CD4-positive, alpha-beta T cell treated with Interleukin-6 at 100 ng/mL for 8 hours (primary cell): ENCODE results near the gene ASAP2.
"Not testable (repeated sequence)": the region's sequence is repeated elsewhere in the genome, so short reads cannot be mapped to it uniquely, and the experiment has no call there.

Source experiments
- DNase-seq: peaks from one replicate; pipeline ENCODE4 v3.0.0-alpha.2; 2020; ENCODE audit warnings: mixed read lengths, low spot score

Gene ASAP2

GRCh38 chr2:9255416-9255815 is 48.8 kb downstream of the ASAP2 start:
- no peak for DNase-seq

DNA sequence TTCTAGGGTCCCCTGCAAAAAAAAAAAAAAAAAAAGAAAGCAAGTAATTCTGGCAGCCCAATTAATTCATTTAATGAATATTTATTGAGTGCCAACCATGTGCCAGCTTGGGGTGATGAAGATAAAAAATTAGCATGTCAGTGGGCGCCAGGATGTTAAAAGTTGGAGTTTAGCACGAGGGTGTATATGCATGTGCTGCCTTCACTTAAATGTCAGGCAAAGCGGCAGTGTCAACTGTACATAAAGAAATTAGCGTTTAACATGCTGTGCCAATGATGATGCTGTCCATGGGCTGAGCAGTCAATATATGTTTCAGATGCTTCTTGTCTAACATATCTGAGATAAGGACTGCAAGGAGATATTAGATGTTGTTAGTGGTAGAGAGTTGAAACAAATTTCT is 49.5 kb downstream of the ASAP2 start:
- no peak for DNase-seq

DNA sequence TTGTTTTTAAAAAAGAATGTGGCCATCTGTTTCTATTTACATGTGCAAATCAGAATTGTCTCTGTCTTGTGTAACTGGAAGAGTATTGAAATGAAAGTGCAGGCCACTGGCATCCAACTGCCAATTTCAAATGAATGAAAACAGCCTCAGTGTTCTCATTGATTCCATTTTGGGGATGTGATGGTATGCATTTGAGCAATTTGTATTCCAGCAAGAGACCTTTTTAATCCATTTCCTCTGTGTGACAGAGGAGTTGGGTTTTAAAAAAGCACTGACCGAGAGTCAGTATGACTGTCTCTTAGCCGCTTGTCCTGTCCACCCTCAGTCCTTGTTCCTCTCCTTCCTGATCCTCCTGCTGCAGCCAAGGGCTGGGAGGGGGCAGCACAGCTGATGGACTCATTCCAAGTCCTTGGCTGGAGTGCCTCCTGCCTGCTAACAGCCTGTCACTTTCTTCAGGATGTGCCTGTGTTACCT is 50.0 kb downstream of the ASAP2 start:
- no peak for DNase-seq

GRCh38 chr2:9258501-9258900 is 51.9 kb downstream of the ASAP2 start:
- DNase-seq = no peak

DNA sequence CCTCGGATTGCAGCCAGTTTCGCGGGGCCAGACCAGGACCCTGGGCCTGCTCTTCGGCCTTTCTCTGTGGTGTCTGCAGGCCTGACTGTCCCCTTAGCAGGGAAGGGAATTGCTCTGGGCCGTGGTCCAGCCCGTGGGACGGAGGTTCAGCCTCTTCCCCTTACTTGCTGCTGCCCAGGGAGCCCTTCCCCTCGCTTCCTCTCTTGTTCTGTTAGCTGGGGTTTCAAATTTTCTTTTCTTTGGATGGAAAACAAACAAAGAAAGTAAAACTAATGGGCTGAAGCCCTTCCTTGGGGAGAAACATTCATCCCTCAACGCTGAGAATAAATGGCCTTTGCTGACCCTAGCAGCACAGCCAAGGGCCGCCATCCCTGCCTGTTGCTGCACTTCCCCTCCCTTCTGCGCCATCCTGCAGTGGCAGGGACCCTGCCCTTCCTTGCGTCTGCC is 52.4 kb downstream of the ASAP2 start:
- no peak for DNase-seq

- DNase-seq = no peak
These were observed 53.9 kb downstream of the ASAP2 start for GRCh38 chr2:9260464-9260918.

GRCh38 chr2:9261231-9261883 is 54.7 kb downstream of the ASAP2 start:
- DNase-seq = no peak

GRCh38 chr2:9262671-9263171 is 56.1 kb downstream of the ASAP2 start:
- DNase-seq = no peak

GRCh38 chr2:9263428-9263827 is 56.8 kb downstream of the ASAP2 start:
- no peak for DNase-seq

GRCh38 chr2:9264301-9264700 is 57.7 kb downstream of the ASAP2 start:
- DNase-seq = no peak

DNA sequence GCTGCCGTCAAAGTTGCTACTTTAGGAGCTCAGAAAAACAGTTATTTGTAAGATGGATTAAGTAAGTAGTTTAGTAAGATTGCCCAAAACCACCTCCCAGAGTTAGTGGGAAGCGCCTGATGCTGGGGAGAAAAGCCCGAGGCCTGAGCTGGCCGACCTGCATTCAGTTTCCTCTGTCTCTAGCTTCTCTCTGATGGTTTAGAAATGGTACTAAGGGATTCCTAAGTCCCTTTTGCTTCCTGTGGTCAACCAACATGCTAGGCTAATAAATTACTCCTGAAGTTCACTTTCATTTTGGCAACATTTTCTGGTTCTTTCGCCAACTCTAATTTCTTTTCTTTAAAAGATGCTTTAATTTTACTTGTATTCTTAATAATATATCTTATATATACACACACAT is 60.1 kb downstream of the ASAP2 start:
- no peak for DNase-seq

DNA sequence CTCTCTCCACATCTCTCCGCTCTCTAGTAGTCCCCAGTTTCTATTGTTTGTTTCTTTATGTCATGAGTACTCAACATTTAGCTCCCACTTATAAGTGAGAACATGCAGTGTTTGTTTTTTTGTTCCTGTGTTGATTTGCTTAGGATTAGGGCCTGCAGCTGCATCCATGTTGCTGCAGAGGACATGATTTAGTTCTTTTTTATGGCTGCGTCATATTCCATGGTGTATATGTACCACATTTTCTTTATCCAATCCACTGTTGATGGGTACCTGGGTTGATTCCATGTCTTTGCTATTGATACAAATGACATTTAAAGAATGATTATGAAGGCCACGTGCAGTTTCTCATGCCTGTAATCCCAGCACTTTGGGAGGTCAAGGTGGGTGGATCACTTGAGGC is 60.7 kb downstream of the ASAP2 start:
- not testable (repeated sequence) for DNase-seq

GRCh38 chr2:9268301-9269080 is 61.9 kb downstream of the ASAP2 start:
- DNase-seq = no peak

DNA sequence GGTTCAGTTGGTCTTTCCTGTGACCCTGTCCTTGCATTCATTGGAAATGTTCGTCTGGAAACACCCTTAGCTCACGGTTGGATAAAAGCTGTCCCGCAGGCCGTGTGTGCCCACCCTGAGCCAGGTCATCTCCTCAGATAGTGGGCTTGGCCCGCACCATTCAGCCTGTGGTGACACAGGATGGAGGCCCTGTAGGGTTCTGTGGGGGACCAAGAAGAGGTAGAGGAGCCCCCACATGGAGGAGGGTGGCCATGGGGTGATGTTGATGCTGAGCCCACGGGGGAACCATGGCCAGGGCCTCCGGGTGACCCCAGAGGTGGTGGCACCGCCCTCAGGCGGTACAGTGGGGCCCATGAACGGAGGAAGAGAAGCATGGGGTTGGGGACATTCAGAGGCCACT is 62.7 kb downstream of the ASAP2 start:
- no peak for DNase-seq

DNA sequence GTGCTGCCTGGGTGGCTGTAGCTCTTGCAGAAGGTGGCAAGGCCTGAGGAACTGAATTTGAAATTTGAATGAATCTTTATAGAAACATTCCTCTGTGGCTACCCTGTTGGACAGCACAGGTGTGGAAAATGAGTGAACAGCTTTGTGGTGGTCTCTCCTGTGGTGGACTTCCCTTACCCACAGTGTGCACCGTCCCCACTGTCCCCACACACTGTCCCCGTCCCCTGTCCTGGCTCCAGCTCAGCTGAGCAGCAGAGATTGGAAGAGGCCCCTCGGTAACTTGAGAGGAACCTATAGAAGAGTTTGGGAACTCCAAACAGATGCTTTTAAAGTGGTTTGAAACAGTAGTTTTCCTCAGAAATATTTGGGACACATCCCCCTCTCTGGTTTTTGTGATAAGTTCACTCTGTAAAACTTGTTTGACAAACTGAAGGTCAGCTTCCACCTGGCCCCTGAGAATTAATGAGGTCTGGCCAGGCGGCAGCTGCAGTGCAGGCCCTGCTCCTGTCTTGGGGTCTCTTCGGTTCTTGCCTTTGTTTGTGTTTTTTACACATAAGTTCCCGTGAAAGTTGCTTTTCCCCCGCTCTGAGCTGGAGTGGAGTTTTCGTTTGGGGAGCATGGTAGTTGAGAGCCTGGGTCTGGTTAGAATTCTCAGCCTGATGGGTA is 63.2 kb downstream of the ASAP2 start:
- DNase-seq = no peak

DNA sequence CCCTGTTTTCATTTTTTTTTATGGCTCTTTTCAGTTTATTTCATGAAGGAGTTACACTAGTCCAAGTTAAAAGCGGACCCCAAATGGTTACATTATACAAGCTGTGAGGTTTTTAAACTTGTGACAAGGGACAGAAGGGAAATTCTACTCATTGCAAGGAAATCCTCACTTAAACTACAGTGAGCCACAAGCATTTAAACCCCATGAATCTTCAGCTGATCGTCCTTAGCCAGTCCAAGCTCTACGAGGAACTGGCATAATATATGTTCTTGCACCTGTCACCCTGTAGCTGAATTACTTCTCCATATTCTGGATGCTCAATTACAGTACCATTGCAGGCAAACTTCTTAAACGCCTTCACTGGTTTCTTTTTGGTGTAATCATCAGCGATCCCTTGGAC is 64.5 kb downstream of the ASAP2 start:
- DNase-seq = no peak

DNA sequence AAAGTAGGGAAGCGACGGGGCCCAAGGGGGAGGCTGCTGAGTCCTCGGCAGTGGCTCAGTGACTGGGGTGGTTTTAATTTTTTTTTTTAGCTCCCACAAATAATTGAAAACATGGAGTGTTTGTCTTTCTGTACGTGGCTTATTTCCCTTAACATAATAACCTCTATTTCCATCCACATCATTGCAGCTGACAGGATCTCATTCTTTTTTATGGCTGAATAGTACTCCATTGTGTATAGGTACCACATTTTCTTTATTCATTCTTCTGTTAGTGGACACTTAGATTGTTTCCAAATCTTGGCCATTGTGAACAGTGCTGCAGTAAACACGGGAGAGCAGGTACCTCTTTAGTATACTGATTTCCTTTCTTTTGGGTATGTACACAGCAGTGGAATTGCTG is 65.1 kb downstream of the ASAP2 start:
- no peak for DNase-seq

GRCh38 chr2:9273486-9274130 is 67.0 kb downstream of the ASAP2 start:
- DNase-seq = no peak

GRCh38 chr2:9274701-9275343 is 68.2 kb downstream of the ASAP2 start:
- DNase-seq = no peak

DNA sequence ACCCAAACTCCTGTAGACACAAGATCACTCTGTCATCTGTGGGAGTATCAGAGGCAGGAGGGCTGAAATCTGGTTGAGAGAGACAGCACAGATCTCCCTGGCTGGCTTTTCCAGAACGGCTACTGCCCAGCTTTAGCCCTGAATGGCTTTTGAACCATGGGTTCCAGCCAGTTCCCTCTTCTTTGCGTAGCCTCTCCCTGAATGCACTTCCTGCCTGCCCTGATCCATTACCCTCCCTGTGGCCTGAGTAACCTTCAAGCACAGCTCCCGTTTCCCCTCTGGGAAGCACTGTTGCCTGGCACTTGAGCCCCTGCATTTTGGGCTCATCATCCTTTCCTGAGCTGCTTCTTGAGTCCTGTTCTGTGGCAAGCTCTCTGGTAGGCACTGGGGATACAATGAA is 68.8 kb downstream of the ASAP2 start:
- DNase-seq = no peak

GRCh38 chr2:9276074-9276473 is 69.5 kb downstream of the ASAP2 start:
- DNase-seq = no peak
